K562 (cell line): ENCODE results near the gene ARHGAP15. TPM values are rescaled to one million over a fixed set of nuclear protein-coding genes. Genes with fewer than 3 reads are reported as not detected.

Experiments used
- ATAC-seq: fragments of 200-7000 bp; cut with Tn5 transposase; 3 replicates; pipeline ENCODE4 v1.9.1; 2020; ENCODE audit warnings: moderate library complexity
- BruUV-seq: library from RNA; stranded (reverse); fragments of 400-500 nt; replicated peaks from 2 replicates; lab custom pipeline; 2021; lab: Mats Ljungman, UMichigan
- CTCF ChIA-PET: fragments of 300-600 bp; formaldehyde crosslinking; extraction: SDS; loops from one replicate; lab custom pipeline; 2021; ENCODE audit warnings: low intra/inter-chr PET ratio; lab: Yijun Ruan, JAX
- POLR2A ChIA-PET: fragments of 300-600, 350-650 bp; sonication (Branson Sonifier 250); formaldehyde crosslinking; extraction: SDS; loops from one replicate; lab custom pipeline; 2021; ENCODE audit warnings: antibody characterized with exemption, inconsistent platforms; lab: Yijun Ruan, JAX
- DNase-seq, 4 experiments: peaks; one replicate each; pipeline versions ENCODE4 v3.0.0 to v3.0.0-alpha.2; 2011 to 2018; ENCODE audit warnings: low spot score in 3 of 4, mixed read lengths in 3 of 4; ENCODE audit errors: extremely low read depth in 1 of 4
- FAIRE-seq: peaks from 2 replicates; lab custom pipeline; 2011; peaks lifted over from hg19 to GRCh38; lab: Jason Lieb, UNC
- H2AFZ ChIP-seq: 2 replicates; pipeline ENCODE4 v1.6.0; 2011; ENCODE audit warnings: low read depth, low read length, control low read depth, inconsistent platforms
- H3K27ac ChIP-seq: fragments of 200-600 bp; 3 replicates; pipeline ENCODE4 v1.8.0; 2011; ENCODE audit warnings: low read depth, mild to moderate bottlenecking, control low read depth, inconsistent platforms, low read length, moderate library complexity, mixed read lengths; ENCODE audit errors: extremely low read depth
- H3K27me3 ChIP-seq, 2 experiments: fragments of 300-600 bp in 1 of 2; 2 replicates in 1 of 2; 3 replicates in 1 of 2; pipeline versions ENCODE4 v1.6.0 to v1.8.0; 2011; ENCODE audit warnings: inconsistent platforms in 2 of 2, low read length in 2 of 2, mild to moderate bottlenecking in 1 of 2, mixed read lengths in 1 of 2, moderate library complexity in 1 of 2; ENCODE audit not compliant: control insufficient read depth in 2 of 2, insufficient read depth in 2 of 2
- H3K36me3 ChIP-seq: fragments of 300-600 bp; 3 replicates; pipeline ENCODE4 v1.8.0; 2011; ENCODE audit warnings: mild to moderate bottlenecking, low read length, inconsistent platforms; ENCODE audit not compliant: control insufficient read depth, insufficient read depth
- H3K4me1 ChIP-seq, 2 experiments: fragments of 200-600 bp in 1 of 2; replicated peaks in 1 of 2; 2 replicates in 1 of 2; 3 replicates in 1 of 2; pipeline versions ENCODE4 v1.5.1 to v1.8.0; 2011; ENCODE audit warnings: inconsistent platforms in 2 of 2, low read length in 2 of 2, mild to moderate bottlenecking in 1 of 2, mixed read lengths in 1 of 2, moderate library complexity in 1 of 2; ENCODE audit not compliant: control insufficient read depth in 2 of 2, insufficient read depth in 2 of 2
- H3K4me2 ChIP-seq: 2 replicates; pipeline ENCODE4 v1.6.1; 2011; ENCODE audit warnings: low read length, control low read depth, inconsistent platforms, mixed read lengths; ENCODE audit not compliant: insufficient read depth
- H3K4me3 ChIP-seq: fragments of 200-600 bp; sonication (generic), shearing (Covaris generic); 2 replicates; pipeline ENCODE4 v1.5.1; 2016; ENCODE audit warnings: control low read depth, inconsistent platforms
- H3K79me2 ChIP-seq: fragments of 200-600 bp; 3 replicates; pipeline ENCODE4 v1.8.0; 2011; ENCODE audit warnings: low read length, inconsistent platforms; ENCODE audit not compliant: control insufficient read depth, insufficient read depth
- H3K9ac ChIP-seq, 2 experiments: 2 replicates each; pipeline versions ENCODE4 v1.6.0 to v1.6.1; 2011; ENCODE audit warnings: low read depth in 2 of 2, low read length in 2 of 2, control low read depth in 1 of 2, inconsistent platforms in 1 of 2, mild to moderate bottlenecking in 1 of 2, mixed read lengths in 1 of 2; ENCODE audit not compliant: insufficient read depth in 1 of 2
- H3K9me1 ChIP-seq: one replicate; pipeline ENCODE4 v1.6.0; 2011; ENCODE audit warnings: inconsistent platforms, mild to moderate bottlenecking, low read length, moderate library complexity; ENCODE audit not compliant: control insufficient read depth, insufficient read depth
- H3K9me3 ChIP-seq: replicated peaks from 2 replicates; pipeline ENCODE4 v1.5.1; 2011; ENCODE audit warnings: low read depth, low read length, inconsistent platforms; ENCODE audit not compliant: control insufficient read depth, insufficient read depth
- H4K20me1 ChIP-seq: replicated peaks from 2 replicates; pipeline ENCODE4 v1.6.1; 2011; ENCODE audit warnings: low read length, inconsistent platforms, mixed read lengths; ENCODE audit not compliant: control insufficient read depth, insufficient read depth
- HDAC8 ChIP-seq: fragments of 450-650 bp; IDR thresholded peaks from 2 replicates; pipeline ENCODE4 v1.6.1; 2016; ENCODE audit warnings: mild to moderate bottlenecking, missing genetic modification characterization, moderate library complexity, missing compliant biosample characterization
- KLF16 ChIP-seq: IDR thresholded peaks from 2 replicates; pipeline ENCODE4 v1.6.1; 2016; ENCODE audit warnings: antibody characterized with exemption
- NCOA1 ChIP-seq: fragments of 450-650 bp; IDR thresholded peaks from 2 replicates; pipeline ENCODE4 v1.6.1; 2016; ENCODE audit warnings: low read depth
- NR1H2 ChIP-seq: sonication (generic); formaldehyde crosslinking; IDR thresholded peaks from 2 replicates; pipeline ENCODE4 v1.4.0; 2020; ENCODE audit warnings: mild to moderate bottlenecking, missing genetic modification reagents
- PCBP2 ChIP-seq: fragments of 200-400 bp; formaldehyde crosslinking; IDR thresholded peaks from 2 replicates; pipeline ENCODE4 v1.6.1; 2018; ENCODE audit warnings: low read length, low read depth, mild to moderate bottlenecking, moderate library complexity; ENCODE audit not compliant: poor library complexity, severe bottlenecking
- POLR2A ChIP-seq: fragments of 450-650 bp; conservative IDR thresholded peaks from 2 replicates; pipeline ENCODE4 v1.6.1; 2016
- PTRF ChIP-seq: fragments of 450-650 bp; IDR thresholded peaks from 2 replicates; pipeline ENCODE4 v1.6.1; 2016; ENCODE audit warnings: mild to moderate bottlenecking, missing genetic modification characterization, missing compliant biosample characterization
- SIN3A ChIP-seq, 2 experiments: fragments of 150-350 bp in 1 of 2; IDR thresholded peaks; 2 replicates each; pipeline ENCODE4 v1.6.1; 2011 to 2016; ENCODE audit warnings: borderline replicate concordance in 2 of 2, low read depth in 2 of 2, low read length in 2 of 2, mild to moderate bottlenecking in 2 of 2, moderate library complexity in 2 of 2; ENCODE audit not compliant: control insufficient read depth in 1 of 2
- SRSF3 ChIP-seq: fragments of 200-400 bp; formaldehyde crosslinking; IDR thresholded peaks from 2 replicates; pipeline ENCODE4 v1.6.1; 2016; ENCODE audit warnings: mild to moderate bottlenecking, low read length, moderate library complexity; ENCODE audit not compliant: insufficient read depth
- ZBTB17 ChIP-seq: fragments of 450-650 bp; formaldehyde crosslinking; IDR thresholded peaks from 2 replicates; pipeline ENCODE4 v1.4.0; 2020; ENCODE audit warnings: mild to moderate bottlenecking
- ZNF551 ChIP-seq: fragments of 250-450 bp; sonication (Bioruptor Pico); IDR thresholded peaks from 2 replicates; pipeline ENCODE4 v1.5.0; 2021; ENCODE audit warnings: mild to moderate bottlenecking, moderate library complexity
- WGBS: fragments of 100-300 bp; shearing (Covaris generic); methylation state at CpG from one replicate; pipeline ENCODE4 v1.1.6; 2016; ENCODE audit warnings: low coverage, mixed read lengths; ENCODE audit not compliant: insufficient coverage; ENCODE audit errors: missing lambda C conversion rate; 5-methylcytosine and 5-hydroxymethylcytosine counted together
- in situ Hi-C: fragments of 300-500 bp; cut with MboI; formaldehyde crosslinking; loops from 4 replicates; pipeline ENCODE4 v1.15.0; 2018; ENCODE audit warnings: inconsistent platforms, mixed read lengths
- intact Hi-C: fragments of 100-400 bp; cut with micrococcal nuclease; formaldehyde crosslinking; loops from 2 replicates; pipeline ENCODE4 v1.14.2; 2022
- polyA plus RNA-seq, 8 experiments: library from polyadenylated mRNA; depleted of rRNA in 4 of 8; stranded (reverse) in 5 of 8; unstranded in 3 of 8; fragments of >200 nt; fragmentation: Nextera tagmentation in 2 of 8; fragmentation: Illumina TruSeq in 1 of 8; extraction: Ambion mirVana in 2 of 8; extraction: Trizol in 1 of 8; gene quantifications; 2 replicates each; pipeline versions ENCODE4 v1.2.1 to v1.2.3, GENCODE V29; 2011 to 2014; ENCODE audit warnings: inconsistent platforms in 1 of 8, missing spikeins in 1 of 8
- total RNA-seq, 7 experiments: library from RNA; depleted of rRNA in 6 of 7; stranded (reverse); fragments of >200 nt in 6 of 7; fragmentation: Illumina TruSeq in 2 of 7; extraction: Trizol in 2 of 7; gene quantifications; 2 replicates each; pipeline versions ENCODE4 v1.2.1 to v1.2.3, GENCODE V29; 2011 to 2021; ENCODE audit warnings: low replicate concordance in 1 of 7
- TF ChIP-seq, protein P1 (sequence below), 2 experiments: IDR thresholded peaks; 2 replicates each; pipeline ENCODE4 v1.6.1; 2011; ENCODE audit warnings: borderline replicate concordance in 1 of 2, control low read depth in 1 of 2, low read depth in 1 of 2, low read length in 1 of 2, mild to moderate bottlenecking in 1 of 2, mixed read lengths in 1 of 2, moderate library complexity in 1 of 2; ENCODE audit not compliant: insufficient read depth in 1 of 2, insufficient read length in 1 of 2, poor library complexity in 1 of 2, severe bottlenecking in 1 of 2; ENCODE audit errors: extremely low read depth in 1 of 2

The ARHGAP15 gene
- total and polyA plus RNA-seq, 9 of the 15 experiments (the other 6 are each of a cell fraction or from before 2014, with no cell fraction given): 1.5 to 17.9 (median 7.9) TPM

DNA sequence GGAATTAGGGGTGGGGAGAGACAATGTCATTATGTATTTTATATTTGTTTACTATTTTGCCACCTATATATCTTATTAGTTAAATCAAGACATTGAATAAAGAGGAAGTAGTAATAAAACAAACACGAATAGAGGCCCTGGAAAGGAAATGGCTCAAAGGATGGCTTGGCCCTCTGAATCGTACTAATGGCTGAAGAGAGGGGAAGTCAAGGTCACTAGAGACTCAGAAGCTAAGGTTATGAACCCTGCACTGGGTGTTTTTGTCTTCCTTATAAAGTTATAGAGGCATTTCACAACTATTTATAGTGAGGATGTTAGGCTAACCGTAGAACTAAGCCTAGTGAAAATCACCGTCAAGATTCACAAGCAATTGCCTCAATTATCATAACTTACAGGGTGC is 685.9 kb downstream of the ARHGAP15 start:
- no peak for ATAC-seq
- no TSS peak for BruUV-seq
- CTCF ChIA-PET: no interaction called here

More for the DNA sequence above, 685.9 kb downstream of the ARHGAP15 start:
- in situ Hi-C loops (no loop called here), intact Hi-C loops (no loop called here)
- Histone ChIP-seq H3K27me3 (no peaks in the 10 kb centered on the region), H2AFZ (no peak overlapping the region), H3K4me2 (no peak overlapping the region), H3K9me1 (no peaks in the 10 kb centered on the region), H3K4me1 (no peaks in the 10 kb centered on the region), H3K27ac (no peak overlapping the region), H3K4me3 (no peak overlapping the region), H3K9ac (no peak overlapping the region), H3K9me3 (no peaks in the 10 kb centered on the region), H3K79me2 (no peaks in the 10 kb centered on the region), H3K36me3 (no peaks in the 10 kb centered on the region), H4K20me1 (no peaks in the 10 kb centered on the region)
- POLR2A ChIA-PET: no interaction called here
- WGBS: 57% methylated on average over 4 of the region's 4 CpGs
- DNase-seq (no peak), FAIRE-seq (no peak)
- TF ChIP-seq PTRF (tag): no peak
- TF ChIP-seq, protein P1, sequence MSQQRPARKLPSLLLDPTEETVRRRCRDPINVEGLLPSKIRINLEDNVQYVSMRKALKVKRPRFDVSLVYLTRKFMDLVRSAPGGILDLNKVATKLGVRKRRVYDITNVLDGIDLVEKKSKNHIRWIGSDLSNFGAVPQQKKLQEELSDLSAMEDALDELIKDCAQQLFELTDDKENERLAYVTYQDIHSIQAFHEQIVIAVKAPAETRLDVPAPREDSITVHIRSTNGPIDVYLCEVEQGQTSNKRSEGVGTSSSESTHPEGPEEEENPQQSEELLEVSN (IDR thresholded peaks at IDR 0.05; ENCODE audit: borderline replicate concordance in 1 of 2, extremely low read depth in 1 of 2, insufficient read depth in 1 of 2, insufficient read length in 1 of 2, low read depth in 1 of 2, low read length in 1 of 2, poor library complexity in 1 of 2, severe bottlenecking in 1 of 2): no peak
- TF ChIP-seq SIN3A (IDR thresholded peaks at IDR 0.05; ENCODE audit: borderline replicate concordance in 2 of 2, control insufficient read depth in 1 of 2, low read depth in 2 of 2, low read length in 2 of 2): no peak
- no peak for TF ChIP-seq PCBP2
- no peak for TF ChIP-seq NR1H2 (CRISPR knock-in tag)
- no peak for TF ChIP-seq POLR2A
- no peak for TF ChIP-seq ZNF551 (CRISPR knock-in tag)
- TF ChIP-seq HDAC8: no peak
- no peak for TF ChIP-seq KLF16
- no peak for TF ChIP-seq NCOA1
- no peak for TF ChIP-seq ZBTB17
- TF ChIP-seq SRSF3: no peak
